ENCODE data around the gene PCDHGA4. TPM values are rescaled to one million over a fixed set of nuclear protein-coding genes. Genes with fewer than 3 reads are reported as not detected.
"Not testable (repeated sequence)": the region's sequence is repeated elsewhere in the genome, so short reads cannot be mapped to it uniquely, and the experiment has no call there.

PCDHGA4 gene
- total RNA-seq, 1 donor from 2014 or later = 0.75 TPM

DNA sequence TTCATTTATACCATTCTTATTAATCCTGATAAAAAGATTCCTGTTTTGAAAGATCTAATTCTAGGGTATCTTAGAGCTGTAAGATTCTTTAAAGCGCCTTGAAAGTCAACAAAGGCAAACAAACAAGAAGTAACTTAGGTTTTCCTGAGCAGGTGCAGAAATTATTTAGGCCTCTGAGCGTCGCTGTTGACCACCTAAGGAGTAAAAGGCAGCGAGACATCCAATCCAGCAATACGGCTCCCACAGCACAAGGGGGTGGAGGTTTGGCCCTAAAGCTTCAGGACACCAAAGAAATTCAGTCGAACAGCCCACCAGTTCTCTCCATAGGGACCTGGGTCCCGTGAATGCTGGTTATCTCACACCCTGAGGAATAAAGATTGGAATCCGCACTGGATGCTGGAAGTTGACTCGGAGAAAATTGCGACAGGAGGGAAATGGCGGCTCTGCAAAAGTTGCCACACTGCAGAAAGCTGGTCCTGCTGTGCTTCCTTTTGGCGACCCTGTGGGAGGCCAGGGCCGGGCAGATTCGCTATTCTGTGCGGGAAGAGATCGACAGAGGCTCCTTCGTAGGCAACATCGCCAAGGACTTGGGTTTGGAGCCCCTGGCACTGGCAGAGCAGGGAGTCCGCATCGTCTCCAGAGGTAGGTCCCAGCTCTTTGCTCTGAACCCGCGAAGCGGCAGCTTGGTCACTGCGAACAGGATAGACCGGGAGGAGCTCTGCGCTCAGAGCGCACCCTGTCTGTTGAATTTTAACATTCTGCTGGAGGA is 16.1 kb upstream of the PCDHGA4 start, which contains the start of gene PCDHGA2:
Gene PCDHGA2 (plus strand): TSS at position 223 of the 769 bp plus-strand sequence.
- Mint-ChIP-seq H3K27ac (no peak within 1 kb of the TSS), H3K4me1 (ENCODE audit: unreplicated experiment) (no peaks in the 10 kb centered on the region), H3K27me3 (no peaks in the 10 kb centered on the region), H3K9me3 (peaks cover 11% of the 10 kb centered on the region), H3K36me3 (no peaks in the 10 kb centered on the region), H3K4me3 (no peak within 1 kb of the TSS)
- DNase-seq (ENCODE audit: extremely low spot score, unreplicated experiment) = no peak
- TF ChIP-seq, protein P1, sequence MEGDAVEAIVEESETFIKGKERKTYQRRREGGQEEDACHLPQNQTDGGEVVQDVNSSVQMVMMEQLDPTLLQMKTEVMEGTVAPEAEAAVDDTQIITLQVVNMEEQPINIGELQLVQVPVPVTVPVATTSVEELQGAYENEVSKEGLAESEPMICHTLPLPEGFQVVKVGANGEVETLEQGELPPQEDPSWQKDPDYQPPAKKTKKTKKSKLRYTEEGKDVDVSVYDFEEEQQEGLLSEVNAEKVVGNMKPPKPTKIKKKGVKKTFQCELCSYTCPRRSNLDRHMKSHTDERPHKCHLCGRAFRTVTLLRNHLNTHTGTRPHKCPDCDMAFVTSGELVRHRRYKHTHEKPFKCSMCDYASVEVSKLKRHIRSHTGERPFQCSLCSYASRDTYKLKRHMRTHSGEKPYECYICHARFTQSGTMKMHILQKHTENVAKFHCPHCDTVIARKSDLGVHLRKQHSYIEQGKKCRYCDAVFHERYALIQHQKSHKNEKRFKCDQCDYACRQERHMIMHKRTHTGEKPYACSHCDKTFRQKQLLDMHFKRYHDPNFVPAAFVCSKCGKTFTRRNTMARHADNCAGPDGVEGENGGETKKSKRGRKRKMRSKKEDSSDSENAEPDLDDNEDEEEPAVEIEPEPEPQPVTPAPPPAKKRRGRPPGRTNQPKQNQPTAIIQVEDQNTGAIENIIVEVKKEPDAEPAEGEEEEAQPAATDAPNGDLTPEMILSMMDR (conservative IDR thresholded peaks at IDR 0.05) = peak; percentile 46

DNA sequence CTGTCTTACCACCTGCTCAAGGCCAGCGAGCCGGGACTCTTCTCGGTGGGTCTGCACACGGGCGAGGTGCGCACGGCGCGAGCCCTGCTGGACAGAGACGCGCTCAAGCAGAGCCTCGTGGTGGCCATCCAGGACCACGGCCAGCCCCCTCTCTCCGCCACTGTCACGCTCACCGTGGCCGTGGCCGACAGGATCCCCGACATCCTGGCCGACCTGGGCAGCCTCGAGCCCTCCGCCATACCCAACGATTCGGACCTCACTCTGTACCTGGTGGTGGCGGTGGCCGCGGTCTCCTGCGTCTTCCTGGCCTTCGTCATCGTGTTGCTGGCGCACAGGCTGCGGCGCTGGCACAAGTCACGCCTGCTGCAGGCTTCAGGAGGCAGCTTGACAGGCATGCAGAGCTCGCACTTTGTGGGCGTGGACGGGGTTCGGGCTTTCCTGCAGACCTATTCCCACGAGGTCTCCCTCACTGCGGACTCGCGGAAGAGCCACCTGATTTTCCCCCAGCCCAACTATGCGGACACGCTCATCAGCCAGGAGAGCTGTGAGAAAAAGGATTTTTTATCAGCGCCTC is 14.0 kb upstream of the PCDHGA4 start:
- H3K27me3 Mint-ChIP-seq; H3K27ac Mint-ChIP-seq; H3K36me3 Mint-ChIP-seq; DNase-seq (ENCODE audit: extremely low spot score, unreplicated experiment); H3K4me1 Mint-ChIP-seq (ENCODE audit: unreplicated experiment); H3K4me3 Mint-ChIP-seq: not testable (repeated sequence)
- H3K9me3 Mint-ChIP-seq = peaks cover 16% of the 10 kb centered on the region

DNA sequence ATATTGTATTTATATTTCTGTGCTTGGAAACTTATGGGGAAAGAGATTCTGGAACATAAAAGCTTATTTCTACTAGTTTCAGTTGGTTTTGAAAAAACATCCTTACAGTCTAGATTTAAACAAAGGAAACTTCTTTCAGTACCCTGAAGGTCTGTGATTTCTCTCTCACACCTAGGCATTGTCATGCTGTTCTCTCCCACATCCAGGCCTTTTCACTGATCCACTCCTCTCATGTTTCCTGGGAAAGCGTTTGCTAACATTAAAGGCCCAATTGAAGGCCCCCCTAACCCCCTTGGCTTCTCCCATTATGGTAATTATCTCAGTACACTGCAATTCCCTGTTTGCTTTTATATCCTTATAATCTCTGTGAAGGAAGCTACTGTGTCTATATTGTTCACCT is 12.0 kb upstream of the PCDHGA4 start:
- Mint-ChIP-seq H3K27me3 (no peaks in the 10 kb centered on the region), H3K4me1 (ENCODE audit: unreplicated experiment) (no peaks in the 10 kb centered on the region), H3K4me3 (no peak overlapping the region), H3K9me3 (peaks cover 21% of the 10 kb centered on the region), H3K27ac (no peak overlapping the region), H3K36me3 (no peaks in the 10 kb centered on the region)
- TF ChIP-seq, protein P1 (conservative IDR thresholded peaks at IDR 0.05) = no peak
- no peak for DNase-seq (ENCODE audit: extremely low spot score, unreplicated experiment)

DNA sequence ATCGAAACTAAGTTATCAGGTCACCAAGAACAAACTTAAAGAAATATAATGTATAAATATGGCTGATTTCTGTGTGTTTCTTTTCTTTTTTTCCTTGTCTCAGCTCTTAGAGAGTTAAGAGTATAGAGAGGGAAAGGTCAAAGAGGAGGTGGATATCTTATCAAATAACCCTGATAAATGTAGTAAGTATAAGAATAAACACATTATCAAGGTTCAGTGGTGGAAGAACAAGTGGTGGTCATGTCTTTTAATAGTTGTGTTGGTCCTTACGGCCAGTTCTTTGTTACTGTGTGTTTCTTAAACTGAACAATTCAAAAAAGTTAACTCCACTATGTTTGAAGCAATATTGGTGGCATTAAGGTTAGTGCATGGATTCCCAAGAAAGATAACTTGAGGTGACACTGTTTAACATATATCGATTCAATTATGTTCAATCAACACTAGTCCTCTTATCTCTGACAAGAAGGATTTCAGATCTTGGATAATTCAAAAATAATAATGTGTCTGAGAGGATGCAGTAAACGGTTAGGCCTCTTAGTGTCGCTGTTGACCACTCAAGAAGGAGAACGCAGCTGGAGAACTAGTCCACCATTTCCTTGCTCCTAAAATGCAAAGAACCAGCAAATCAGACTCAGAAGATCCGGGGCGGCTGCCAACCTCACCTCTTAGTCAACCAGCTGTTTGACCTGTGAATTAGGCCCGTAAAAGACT is 11.4 kb upstream of the PCDHGA4 start, which contains the start of gene PCDHGA3:
Gene PCDHGA3 (plus strand): TSS at position 588 of the 711 bp plus-strand sequence. CDS start 205 bp downstream, outside the sequence.
- DNase-seq (ENCODE audit: extremely low spot score, unreplicated experiment) = no peak
- H3K27ac Mint-ChIP-seq = no peak within 1 kb of the TSS
- H3K9me3 Mint-ChIP-seq = peaks cover 16% of the 10 kb centered on the region
- H3K4me1 Mint-ChIP-seq (ENCODE audit: unreplicated experiment) = no peaks in the 10 kb centered on the region
- H3K36me3 Mint-ChIP-seq = no peaks in the 10 kb centered on the region
- H3K27me3 Mint-ChIP-seq = no peaks in the 10 kb centered on the region
- TF ChIP-seq, protein P1 (conservative IDR thresholded peaks at IDR 0.05) = peak; percentile 39
- peak within 1 kb of the TSS; percentile 84 for H3K4me3 Mint-ChIP-seq

DNA sequence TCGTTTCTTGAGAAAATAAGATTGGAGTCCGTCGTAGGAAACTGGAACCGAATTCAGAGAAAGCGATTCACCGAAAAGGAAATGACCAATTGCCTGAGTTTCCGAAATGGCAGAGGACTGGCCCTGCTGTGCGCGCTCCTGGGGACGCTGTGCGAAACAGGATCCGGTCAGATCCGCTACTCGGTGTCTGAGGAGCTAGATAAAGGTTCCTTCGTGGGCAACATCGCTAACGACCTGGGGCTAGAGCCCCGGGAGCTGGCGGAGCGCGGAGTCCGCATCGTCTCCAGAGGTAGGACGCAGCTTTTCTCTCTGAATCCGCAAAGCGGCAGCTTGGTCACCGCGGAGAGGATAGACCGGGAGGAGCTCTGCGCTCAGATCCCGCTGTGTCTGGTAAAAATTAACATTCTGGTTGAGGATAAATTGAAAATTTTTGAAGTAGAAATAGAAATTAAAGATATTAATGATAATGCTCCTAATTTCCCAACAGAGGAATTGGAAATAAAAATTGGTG is 10.8 kb upstream of the PCDHGA4 start:
- H3K36me3 Mint-ChIP-seq = no peaks in the 10 kb centered on the region
- H3K27me3 Mint-ChIP-seq = no peaks in the 10 kb centered on the region
- H3K4me3 Mint-ChIP-seq = peak overlapping the region; percentile 84
- TF ChIP-seq, protein P1 (conservative IDR thresholded peaks at IDR 0.05) = peak; percentile 4
- peaks cover 14% of the 10 kb centered on the region for H3K9me3 Mint-ChIP-seq
- DNase-seq (ENCODE audit: extremely low spot score, unreplicated experiment) = no peak
- no peak overlapping the region for H3K27ac Mint-ChIP-seq
- H3K4me1 Mint-ChIP-seq (ENCODE audit: unreplicated experiment) = no peaks in the 10 kb centered on the region
